ENCODE data around the gene NHLRC4. TPM values are rescaled to one million over a fixed set of nuclear protein-coding genes. Genes with fewer than 3 reads are reported as not detected.

Gene NHLRC4
- total RNA-seq, 2 experiments from 2014 or later: 0.41 to 0.72 TPM

- no peaks in the 10 kb centered on the region for H3K9me3 Mint-ChIP-seq
- ATAC-seq: no peak
- no peak overlapping the region for H3K27ac Mint-ChIP-seq
- H3K27me3 Mint-ChIP-seq: peaks cover 3% of the 10 kb centered on the region
- TF ChIP-seq, protein P1, sequence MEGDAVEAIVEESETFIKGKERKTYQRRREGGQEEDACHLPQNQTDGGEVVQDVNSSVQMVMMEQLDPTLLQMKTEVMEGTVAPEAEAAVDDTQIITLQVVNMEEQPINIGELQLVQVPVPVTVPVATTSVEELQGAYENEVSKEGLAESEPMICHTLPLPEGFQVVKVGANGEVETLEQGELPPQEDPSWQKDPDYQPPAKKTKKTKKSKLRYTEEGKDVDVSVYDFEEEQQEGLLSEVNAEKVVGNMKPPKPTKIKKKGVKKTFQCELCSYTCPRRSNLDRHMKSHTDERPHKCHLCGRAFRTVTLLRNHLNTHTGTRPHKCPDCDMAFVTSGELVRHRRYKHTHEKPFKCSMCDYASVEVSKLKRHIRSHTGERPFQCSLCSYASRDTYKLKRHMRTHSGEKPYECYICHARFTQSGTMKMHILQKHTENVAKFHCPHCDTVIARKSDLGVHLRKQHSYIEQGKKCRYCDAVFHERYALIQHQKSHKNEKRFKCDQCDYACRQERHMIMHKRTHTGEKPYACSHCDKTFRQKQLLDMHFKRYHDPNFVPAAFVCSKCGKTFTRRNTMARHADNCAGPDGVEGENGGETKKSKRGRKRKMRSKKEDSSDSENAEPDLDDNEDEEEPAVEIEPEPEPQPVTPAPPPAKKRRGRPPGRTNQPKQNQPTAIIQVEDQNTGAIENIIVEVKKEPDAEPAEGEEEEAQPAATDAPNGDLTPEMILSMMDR (IDR thresholded peaks at IDR 0.05): no peak
- ChIA-PET CTCF (no interaction called here), POLR2A (no interaction called here)
- no peak overlapping the region for H3K4me3 Mint-ChIP-seq
- no peak for DNase-seq
- no peaks in the 10 kb centered on the region for H3K4me1 Mint-ChIP-seq (ENCODE audit: low read depth)
- intact Hi-C loops (cut with micrococcal nuclease): no loop called here
- no peaks in the 10 kb centered on the region for H3K36me3 Mint-ChIP-seq (ENCODE audit: low read depth)
These were observed 12.5 kb upstream of the NHLRC4 start for GRCh38 chr16:554297-554621.

GRCh38 chr16:554640-555365 lies 12.0 kb upstream of the NHLRC4 start:
- ChIA-PET POLR2A (no interaction called here), CTCF (no interaction called here)
- no peaks in the 10 kb centered on the region for H3K4me1 Mint-ChIP-seq (ENCODE audit: low read depth)

GRCh38 chr16:555528-556473 lies 11.0 kb upstream of the NHLRC4 start:
- intact Hi-C loops (cut with micrococcal nuclease): no loop called here
- Mint-ChIP-seq H3K27me3 (peaks cover 6% of the 10 kb centered on the region), H3K9me3 (no peaks in the 10 kb centered on the region), H3K4me3 (no peak overlapping the region), H3K36me3 (ENCODE audit: low read depth) (no peaks in the 10 kb centered on the region), H3K4me1 (ENCODE audit: low read depth) (no peaks in the 10 kb centered on the region), H3K27ac (no peak overlapping the region)
- POLR2A ChIA-PET: no interaction called here
- no peak for DNase-seq
- TF ChIP-seq, protein P1 (IDR thresholded peaks at IDR 0.05): no peak
- no peak for ATAC-seq
- CTCF ChIA-PET: no interaction called here

More at GRCh38 chr16:554640-555365, 12.0 kb upstream of the NHLRC4 start:
- H3K27me3 Mint-ChIP-seq: peaks cover 6% of the 10 kb centered on the region
- no peak overlapping the region for H3K4me3 Mint-ChIP-seq
- intact Hi-C loops (cut with micrococcal nuclease): no loop called here
- ATAC-seq: no peak
- no peaks in the 10 kb centered on the region for H3K36me3 Mint-ChIP-seq (ENCODE audit: low read depth)
- DNase-seq: no peak
- H3K27ac Mint-ChIP-seq: no peak overlapping the region
- H3K9me3 Mint-ChIP-seq: no peaks in the 10 kb centered on the region
- TF ChIP-seq, protein P1 (IDR thresholded peaks at IDR 0.05): no peak

DNA sequence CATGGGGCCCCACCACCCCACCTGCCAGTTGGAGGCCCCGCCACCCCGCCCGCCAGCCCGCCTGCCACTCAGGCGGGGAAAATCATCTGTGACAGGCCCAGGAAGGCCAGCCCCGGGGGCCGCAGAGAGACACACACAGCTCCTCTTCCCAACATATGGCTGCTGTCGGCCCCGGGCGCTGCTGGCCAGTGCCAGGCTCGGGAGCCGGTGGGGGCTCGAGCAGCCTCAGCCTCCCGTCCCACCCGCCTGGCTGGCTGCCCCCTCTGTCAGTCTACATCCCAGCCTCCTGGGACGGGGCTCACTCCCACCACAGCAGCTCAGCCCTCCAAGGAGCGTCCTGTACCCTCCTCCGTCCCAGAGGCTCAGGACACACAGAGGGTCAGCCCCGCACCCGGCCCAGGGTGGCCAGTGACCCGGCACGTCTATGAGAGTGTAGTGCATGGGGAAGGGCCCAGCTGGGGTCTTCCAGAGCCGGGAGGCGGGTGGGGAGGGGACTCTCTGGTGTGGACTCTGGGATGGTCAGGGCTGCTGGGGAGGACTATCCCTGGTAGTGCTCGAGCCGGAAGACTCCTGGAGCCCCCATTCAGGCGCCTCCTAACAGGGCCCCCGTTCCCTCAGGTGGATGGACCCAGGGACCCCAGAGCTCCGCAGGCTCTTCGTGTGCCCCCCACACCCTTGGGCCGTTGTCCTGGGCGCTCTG lies 10.2 kb upstream of the NHLRC4 start:
- no peaks in the 10 kb centered on the region for H3K9me3 Mint-ChIP-seq
- intact Hi-C loops (cut with micrococcal nuclease): no loop called here
- H3K4me3 Mint-ChIP-seq: no peak overlapping the region
- no peak for DNase-seq
- CTCF ChIA-PET: no interaction called here
- POLR2A ChIA-PET: no interaction called here
- no peaks in the 10 kb centered on the region for H3K4me1 Mint-ChIP-seq (ENCODE audit: low read depth)
- TF ChIP-seq, protein P1 (IDR thresholded peaks at IDR 0.05): no peak
- no peak for ATAC-seq
- no peak overlapping the region for H3K27ac Mint-ChIP-seq
- peaks cover 6% of the 10 kb centered on the region for H3K27me3 Mint-ChIP-seq
- no peaks in the 10 kb centered on the region for H3K36me3 Mint-ChIP-seq (ENCODE audit: low read depth)
